Fibroblast of upper back skin (primary cell): ENCODE results near the gene TGFBR1.

Experiments used
- DNase-seq: peaks from one replicate; pipeline ENCODE4 v3.0.0-alpha.2; 2013

TGFBR1 gene

GRCh38 chr9:99104459-99105151, at the start of gene TGFBR1:
TGFBR1 (plus strand) TSS chr9:99105113; CDS start chr9:99105206, 93 bp downstream.
- DNase-seq = peak; percentile 92

GRCh38 chr9:99055384-99055783, 49.5 kb upstream of the TGFBR1 start:
- peak; percentile 74 for DNase-seq

- no peak for DNase-seq
These were observed 48.7 kb upstream of the TGFBR1 start for GRCh38 chr9:99056186-99056585.

- peak; percentile 83 for DNase-seq
These were observed 47.8 kb upstream of the TGFBR1 start for GRCh38 chr9:99056886-99057664.

- peak; percentile 92 for DNase-seq
These were observed 47.0 kb upstream of the TGFBR1 start for GRCh38 chr9:99057665-99058625.

GRCh38 chr9:99058964-99059921, 45.7 kb upstream of the TGFBR1 start:
- DNase-seq = no peak

GRCh38 chr9:99060621-99061020, 44.3 kb upstream of the TGFBR1 start:
- DNase-seq = no peak

GRCh38 chr9:99062549-99062948, 42.4 kb upstream of the TGFBR1 start:
- no peak for DNase-seq

GRCh38 chr9:99063522-99063921, 41.4 kb upstream of the TGFBR1 start:
- DNase-seq = no peak

- peak; percentile 36 for DNase-seq
These were observed 38.3 kb upstream of the TGFBR1 start for GRCh38 chr9:99066571-99066970.

GRCh38 chr9:99069075-99069474, 35.8 kb upstream of the TGFBR1 start:
- no peak for DNase-seq

- DNase-seq = no peak
These were observed 35.4 kb upstream of the TGFBR1 start for GRCh38 chr9:99069546-99069945.

- DNase-seq = no peak
These were observed 34.2 kb upstream of the TGFBR1 start for GRCh38 chr9:99070681-99071080.

- DNase-seq = peak; percentile 44
These were observed 33.4 kb upstream of the TGFBR1 start for GRCh38 chr9:99071313-99072039.

- no peak for DNase-seq
These were observed 32.9 kb upstream of the TGFBR1 start for GRCh38 chr9:99072040-99072394.

GRCh38 chr9:99073347-99073746, 31.6 kb upstream of the TGFBR1 start:
- DNase-seq = no peak

GRCh38 chr9:99073985-99074901, 30.7 kb upstream of the TGFBR1 start:
- DNase-seq = no peak

GRCh38 chr9:99074902-99075245, 30.0 kb upstream of the TGFBR1 start:
- no peak for DNase-seq

- DNase-seq = peak; percentile 35
These were observed 29.5 kb upstream of the TGFBR1 start for GRCh38 chr9:99075246-99075912.

GRCh38 chr9:99076030-99076429, 28.9 kb upstream of the TGFBR1 start:
- DNase-seq = no peak
